ENCODE measurements around the gene SLC4A1AP.

The SLC4A1AP gene

DNA sequence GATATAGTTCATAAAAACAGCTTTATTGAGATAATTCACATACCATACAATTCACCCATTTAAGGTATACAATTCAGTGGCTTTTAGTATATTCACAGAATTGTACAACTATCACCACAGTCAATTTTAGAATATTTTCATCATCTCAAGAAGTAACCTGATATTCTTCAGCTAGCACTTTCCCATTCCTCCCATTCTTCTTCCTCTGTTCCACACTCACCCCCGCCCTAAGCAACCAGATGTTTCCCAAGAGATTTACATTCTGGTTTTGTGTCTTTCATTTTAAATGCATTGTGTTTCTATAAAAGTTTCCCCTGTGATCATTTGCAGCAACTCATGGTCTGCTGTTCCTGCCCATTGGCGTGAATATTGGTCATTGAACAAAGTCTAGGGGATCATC lies 29.4 kb upstream of the SLC4A1AP start:
- no peak overlapping the region for H3K4me3 ChIP-seq (replicated peaks; ENCODE audit: insufficient read depth, low read length)
- TF ChIP-seq, protein P1, sequence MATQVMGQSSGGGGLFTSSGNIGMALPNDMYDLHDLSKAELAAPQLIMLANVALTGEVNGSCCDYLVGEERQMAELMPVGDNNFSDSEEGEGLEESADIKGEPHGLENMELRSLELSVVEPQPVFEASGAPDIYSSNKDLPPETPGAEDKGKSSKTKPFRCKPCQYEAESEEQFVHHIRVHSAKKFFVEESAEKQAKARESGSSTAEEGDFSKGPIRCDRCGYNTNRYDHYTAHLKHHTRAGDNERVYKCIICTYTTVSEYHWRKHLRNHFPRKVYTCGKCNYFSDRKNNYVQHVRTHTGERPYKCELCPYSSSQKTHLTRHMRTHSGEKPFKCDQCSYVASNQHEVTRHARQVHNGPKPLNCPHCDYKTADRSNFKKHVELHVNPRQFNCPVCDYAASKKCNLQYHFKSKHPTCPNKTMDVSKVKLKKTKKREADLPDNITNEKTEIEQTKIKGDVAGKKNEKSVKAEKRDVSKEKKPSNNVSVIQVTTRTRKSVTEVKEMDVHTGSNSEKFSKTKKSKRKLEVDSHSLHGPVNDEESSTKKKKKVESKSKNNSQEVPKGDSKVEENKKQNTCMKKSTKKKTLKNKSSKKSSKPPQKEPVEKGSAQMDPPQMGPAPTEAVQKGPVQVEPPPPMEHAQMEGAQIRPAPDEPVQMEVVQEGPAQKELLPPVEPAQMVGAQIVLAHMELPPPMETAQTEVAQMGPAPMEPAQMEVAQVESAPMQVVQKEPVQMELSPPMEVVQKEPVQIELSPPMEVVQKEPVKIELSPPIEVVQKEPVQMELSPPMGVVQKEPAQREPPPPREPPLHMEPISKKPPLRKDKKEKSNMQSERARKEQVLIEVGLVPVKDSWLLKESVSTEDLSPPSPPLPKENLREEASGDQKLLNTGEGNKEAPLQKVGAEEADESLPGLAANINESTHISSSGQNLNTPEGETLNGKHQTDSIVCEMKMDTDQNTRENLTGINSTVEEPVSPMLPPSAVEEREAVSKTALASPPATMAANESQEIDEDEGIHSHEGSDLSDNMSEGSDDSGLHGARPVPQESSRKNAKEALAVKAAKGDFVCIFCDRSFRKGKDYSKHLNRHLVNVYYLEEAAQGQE (IDR thresholded peaks at IDR 0.05; ENCODE audit: insufficient replicate concordance, low read depth) = no peak
- TF ChIP-seq, protein P2, sequence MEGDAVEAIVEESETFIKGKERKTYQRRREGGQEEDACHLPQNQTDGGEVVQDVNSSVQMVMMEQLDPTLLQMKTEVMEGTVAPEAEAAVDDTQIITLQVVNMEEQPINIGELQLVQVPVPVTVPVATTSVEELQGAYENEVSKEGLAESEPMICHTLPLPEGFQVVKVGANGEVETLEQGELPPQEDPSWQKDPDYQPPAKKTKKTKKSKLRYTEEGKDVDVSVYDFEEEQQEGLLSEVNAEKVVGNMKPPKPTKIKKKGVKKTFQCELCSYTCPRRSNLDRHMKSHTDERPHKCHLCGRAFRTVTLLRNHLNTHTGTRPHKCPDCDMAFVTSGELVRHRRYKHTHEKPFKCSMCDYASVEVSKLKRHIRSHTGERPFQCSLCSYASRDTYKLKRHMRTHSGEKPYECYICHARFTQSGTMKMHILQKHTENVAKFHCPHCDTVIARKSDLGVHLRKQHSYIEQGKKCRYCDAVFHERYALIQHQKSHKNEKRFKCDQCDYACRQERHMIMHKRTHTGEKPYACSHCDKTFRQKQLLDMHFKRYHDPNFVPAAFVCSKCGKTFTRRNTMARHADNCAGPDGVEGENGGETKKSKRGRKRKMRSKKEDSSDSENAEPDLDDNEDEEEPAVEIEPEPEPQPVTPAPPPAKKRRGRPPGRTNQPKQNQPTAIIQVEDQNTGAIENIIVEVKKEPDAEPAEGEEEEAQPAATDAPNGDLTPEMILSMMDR (IDR thresholded peaks at IDR 0.05; ENCODE audit: insufficient read depth, low read length) = no peak
- TF ChIP-seq POLR2AphosphoS5 (IDR thresholded peaks at IDR 0.05; ENCODE audit: low read depth) (no peak), GABPA (IDR thresholded peaks at IDR 0.05; ENCODE audit: low read depth) (no peak), SPI1 (IDR thresholded peaks at IDR 0.05; ENCODE audit: borderline replicate concordance, low read depth) (no peak)
- H3K27ac ChIP-seq (replicated peaks) = no peak overlapping the region
- H3K27me3 ChIP-seq (ENCODE audit: insufficient read depth, poor library complexity, severe bottlenecking) = no peaks in the 10 kb centered on the region
- no peak for DNase-seq (ENCODE audit: low read depth in 1 of 2, low spot score in 1 of 2)

DNA sequence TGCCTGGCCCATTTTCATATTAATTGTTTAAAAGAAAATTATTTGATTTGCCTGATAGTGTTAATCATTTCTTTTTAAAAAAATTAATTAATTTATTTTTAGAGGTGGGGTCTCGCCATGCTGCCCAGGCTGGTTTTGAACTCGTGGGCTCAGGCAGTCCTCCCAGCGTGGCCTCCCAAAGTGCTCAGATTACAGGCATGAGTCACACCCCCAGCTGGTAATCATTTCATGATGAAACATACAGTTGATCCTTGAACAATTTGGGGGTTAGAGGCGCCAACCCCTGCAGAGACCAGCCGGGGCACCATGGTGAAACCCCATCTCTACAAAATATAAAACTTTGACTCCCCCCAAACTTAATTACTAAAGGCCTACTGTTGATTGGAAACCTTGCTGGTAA lies 26.9 kb upstream of the SLC4A1AP start:
- DNase-seq (ENCODE audit: low read depth in 1 of 2, low spot score in 1 of 2) = no peak
- Histone ChIP-seq H3K27me3 (ENCODE audit: insufficient read depth, poor library complexity, severe bottlenecking) (no peaks in the 10 kb centered on the region), H3K27ac (replicated peaks) (no peak overlapping the region), H3K4me3 (replicated peaks; ENCODE audit: insufficient read depth, low read length) (no peak overlapping the region)
- TF ChIP-seq SPI1 (IDR thresholded peaks at IDR 0.05; ENCODE audit: borderline replicate concordance, low read depth) (no peak), GABPA (IDR thresholded peaks at IDR 0.05; ENCODE audit: low read depth) (no peak), POLR2AphosphoS5 (IDR thresholded peaks at IDR 0.05; ENCODE audit: low read depth) (no peak)
- TF ChIP-seq, protein P1 (IDR thresholded peaks at IDR 0.05; ENCODE audit: insufficient replicate concordance, low read depth) = no peak
- TF ChIP-seq, protein P2 (IDR thresholded peaks at IDR 0.05; ENCODE audit: insufficient read depth, low read length) = no peak

DNA sequence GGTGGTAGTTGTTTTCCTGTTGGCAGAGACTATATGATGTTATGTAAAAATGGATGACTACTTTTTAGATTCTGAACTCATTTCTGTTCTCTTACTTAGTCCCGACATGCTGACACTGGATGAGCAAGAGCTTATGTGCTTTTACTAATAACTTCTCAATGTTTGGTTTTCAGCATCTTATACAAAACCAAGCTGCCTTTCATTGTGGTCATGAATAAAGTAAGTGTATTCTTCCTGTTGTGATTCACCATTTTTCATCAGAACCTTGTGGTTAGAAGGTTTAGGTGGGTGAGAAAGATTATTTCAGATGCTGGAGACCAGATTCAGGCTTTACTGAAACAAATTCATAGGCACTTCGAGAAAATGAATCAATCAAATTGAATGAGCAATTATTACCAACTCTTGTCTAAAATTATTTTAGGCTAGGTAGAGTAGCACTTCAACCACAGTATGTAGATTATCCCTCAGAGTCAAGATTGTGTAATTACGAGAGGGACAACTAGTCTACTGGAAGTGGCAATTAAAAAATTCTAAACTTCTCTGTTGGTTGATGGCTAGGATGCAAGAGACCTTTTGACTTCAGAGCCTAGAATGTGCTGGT lies 25.6 kb upstream of the SLC4A1AP start:
- no peak for TF ChIP-seq POLR2AphosphoS5 (IDR thresholded peaks at IDR 0.05; ENCODE audit: low read depth)
- no peak for DNase-seq (ENCODE audit: low read depth in 1 of 2, low spot score in 1 of 2)
- no peak overlapping the region for H3K27ac ChIP-seq (replicated peaks)

DNA sequence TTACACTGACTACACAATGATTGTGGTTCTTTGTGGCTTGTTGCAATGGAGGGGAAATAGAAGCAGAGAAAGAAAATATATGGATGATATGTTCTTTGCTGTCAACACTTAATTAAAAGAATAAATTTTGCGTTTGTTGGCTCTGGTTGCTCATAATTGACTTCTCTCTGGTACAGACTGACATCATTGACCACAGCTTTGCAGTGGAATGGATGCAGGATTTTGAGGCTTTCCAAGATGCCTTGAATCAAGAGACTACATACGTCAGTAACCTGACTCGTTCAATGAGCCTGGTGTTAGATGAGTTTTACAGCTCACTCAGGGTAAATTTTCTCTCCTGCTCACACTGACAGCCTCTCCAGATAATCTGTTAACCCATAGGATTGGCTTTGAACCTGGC lies 25.0 kb upstream of the SLC4A1AP start:
- H3K4me3 ChIP-seq (replicated peaks; ENCODE audit: insufficient read depth, low read length) = no peak overlapping the region
- H3K27ac ChIP-seq (replicated peaks) = no peak overlapping the region
- TF ChIP-seq, protein P2 (IDR thresholded peaks at IDR 0.05; ENCODE audit: insufficient read depth, low read length) = no peak
- no peak for TF ChIP-seq GABPA (IDR thresholded peaks at IDR 0.05; ENCODE audit: low read depth)
- no peak for TF ChIP-seq SPI1 (IDR thresholded peaks at IDR 0.05; ENCODE audit: borderline replicate concordance, low read depth)
- TF ChIP-seq, protein P1 (IDR thresholded peaks at IDR 0.05; ENCODE audit: insufficient replicate concordance, low read depth) = no peak
- no peak for TF ChIP-seq POLR2AphosphoS5 (IDR thresholded peaks at IDR 0.05; ENCODE audit: low read depth)
- DNase-seq (ENCODE audit: low read depth in 1 of 2, low spot score in 1 of 2) = no peak
- H3K27me3 ChIP-seq (ENCODE audit: insufficient read depth, poor library complexity, severe bottlenecking) = no peaks in the 10 kb centered on the region

More for the DNA sequence above, 25.6 kb upstream of the SLC4A1AP start:
- Histone ChIP-seq H3K4me3 (replicated peaks; ENCODE audit: insufficient read depth, low read length) (no peak overlapping the region), H3K27me3 (ENCODE audit: insufficient read depth, poor library complexity, severe bottlenecking) (no peaks in the 10 kb centered on the region)
